ENCODE results near the gene CEP68. TPM values are rescaled to one million over a fixed set of nuclear protein-coding genes. Genes with fewer than 3 reads are reported as not detected.
"Not testable (repeated sequence)": the region's sequence is repeated elsewhere in the genome, so short reads cannot be mapped to it uniquely, and the experiment has no call there.

CEP68 gene
- total RNA-seq, 1 donor from 2014 or later = 17.9 TPM

- TF ChIP-seq CTCF (IDR thresholded peaks at IDR 0.05) = no peak
- DNase-seq (no peak), ATAC-seq (ENCODE audit: low read depth) (peak; percentile 78)
- Mint-ChIP-seq H3K36me3 (ENCODE audit: low read depth) (peaks cover 73% of the 10 kb centered on the region), H3K27me3 (no peaks in the 10 kb centered on the region), H3K27ac (peak overlapping the region; percentile 71), H3K4me3 (peak overlapping the region; percentile 55), H3K4me1 (peaks cover 44% of the 10 kb centered on the region), H3K9me3 (no peaks in the 10 kb centered on the region)
- CTCF ChIA-PET = interaction anchor here (0.7 to 3.8 kb wide), 11 partner anchors 10 to 403 kb away, joined by 3 to 40 read pairs (median 6); partner anchors contain the start of gene CEP68
- intact Hi-C loops (cut with micrococcal nuclease) = loop anchor here (1.0 to 2.0 kb wide), 5 partner anchors 10 to 100 kb away; partner anchors contain the start of gene SLC1A4
- POLR2A ChIA-PET = interaction anchor here (0.7 to 2.8 kb wide), 12 partner anchors 10 to 267 kb away, joined by 3 to 39 read pairs (median 6); partner anchors contain the start of genes CEP68, RAB1A and SLC1A4
These were observed 38.9 kb upstream of the CEP68 start for GRCh38 chr2:65017335-65017734.

- Mint-ChIP-seq H3K27ac (peak overlapping the region; percentile 74), H3K9me3 (no peaks in the 10 kb centered on the region), H3K27me3 (no peaks in the 10 kb centered on the region), H3K4me3 (peak overlapping the region; percentile 55), H3K4me1 (peaks cover 45% of the 10 kb centered on the region), H3K36me3 (ENCODE audit: low read depth) (peaks cover 76% of the 10 kb centered on the region)
- ATAC-seq (ENCODE audit: low read depth) (no peak), DNase-seq (no peak)
- POLR2A ChIA-PET = interaction anchor here (0.6 to 2.8 kb wide), 8 partner anchors 9 to 200 kb away, joined by 3 to 39 read pairs (median 10); partner anchors contain the start of genes CEP68 and SLC1A4
- CTCF ChIA-PET = interaction anchor here (1.0 to 3.8 kb wide), 7 partner anchors 9 to 101 kb away, joined by 3 to 40 read pairs (median 7); no protein-coding TSS in a partner anchor
- TF ChIP-seq CTCF (IDR thresholded peaks at IDR 0.05) = no peak
- intact Hi-C loops (cut with micrococcal nuclease) = no loop called here
These were observed 38.1 kb upstream of the CEP68 start for GRCh38 chr2:65018141-65018582.

GRCh38 chr2:65019010-65019409, 37.2 kb upstream of the CEP68 start:
- POLR2A ChIA-PET = interaction anchor here (0.6 to 2.8 kb wide), 6 partner anchors 12 to 200 kb away, joined by 3 to 39 read pairs (median 6); partner anchors contain the start of gene CEP68
- H3K27me3 Mint-ChIP-seq = no peaks in the 10 kb centered on the region

GRCh38 chr2:65019675-65020195, 36.5 kb upstream of the CEP68 start:
- DNase-seq (no peak), ATAC-seq (ENCODE audit: low read depth) (no peak)
- Mint-ChIP-seq H3K27me3 (no peaks in the 10 kb centered on the region), H3K27ac (no peak overlapping the region), H3K9me3 (no peaks in the 10 kb centered on the region), H3K4me1 (peaks cover 48% of the 10 kb centered on the region), H3K4me3 (no peak overlapping the region), H3K36me3 (ENCODE audit: low read depth) (peaks cover 81% of the 10 kb centered on the region)
- no peak for TF ChIP-seq CTCF (IDR thresholded peaks at IDR 0.05)
- intact Hi-C loops (cut with micrococcal nuclease) = no loop called here
- ChIA-PET CTCF (interaction anchor here (0.9 to 1.7 kb wide), 5 partner anchors 12 to 45 kb away, joined by 3 to 4 read pairs (median 3); no protein-coding TSS in a partner anchor), POLR2A (interaction anchor here (1.6 kb wide), 1 partner anchor 11 kb away, joined by 4 read pairs; no protein-coding TSS in a partner anchor)

More at GRCh38 chr2:65019010-65019409, 37.2 kb upstream of the CEP68 start:
- CTCF ChIA-PET = interaction anchor here (1.3 to 3.8 kb wide), 4 partner anchors 13 to 102 kb away, joined by 3 to 40 read pairs (median 10); no protein-coding TSS in a partner anchor
- ATAC-seq (ENCODE audit: low read depth) (no peak), DNase-seq (no peak)
- H3K36me3 Mint-ChIP-seq (ENCODE audit: low read depth) = peaks cover 80% of the 10 kb centered on the region
- no peaks in the 10 kb centered on the region for H3K9me3 Mint-ChIP-seq
- intact Hi-C loops (cut with micrococcal nuclease) = no loop called here
- H3K4me1 Mint-ChIP-seq = peaks cover 48% of the 10 kb centered on the region
- H3K27ac Mint-ChIP-seq = no peak overlapping the region
- H3K4me3 Mint-ChIP-seq = no peak overlapping the region
- TF ChIP-seq CTCF (IDR thresholded peaks at IDR 0.05) = no peak

- H3K4me1 Mint-ChIP-seq = peaks cover 44% of the 10 kb centered on the region
- ChIA-PET CTCF (interaction anchor here (0.9 to 1.7 kb wide), 4 partner anchors 12 to 45 kb away, joined by 3 to 4 read pairs (median 3); no protein-coding TSS in a partner anchor), POLR2A (interaction anchor here (1.6 kb wide), 1 partner anchor 11 kb away, joined by 4 read pairs; no protein-coding TSS in a partner anchor)
- ATAC-seq (ENCODE audit: low read depth); intact Hi-C loops (cut with micrococcal nuclease); H3K9me3 Mint-ChIP-seq; DNase-seq; H3K4me3 Mint-ChIP-seq; H3K27me3 Mint-ChIP-seq; H3K27ac Mint-ChIP-seq: not testable (repeated sequence)
- H3K36me3 Mint-ChIP-seq (ENCODE audit: low read depth) = peaks cover 77% of the 10 kb centered on the region
These were observed 36.0 kb upstream of the CEP68 start for GRCh38 chr2:65020251-65020650.

Measured in activated B cell treated with CpG ODN at 0.5 μM for 24 hours (primary cell).